ENCODE measurements around the gene UBXN7.

GRCh38 chr3:196418601-196419000 is 13.6 kb downstream of the UBXN7 start:
- no peak for TF ChIP-seq EZH2 (IDR thresholded peaks at IDR 0.05; ENCODE audit: insufficient read depth, poor library complexity, severe bottlenecking)
- TF ChIP-seq EZH2phosphoT487 (IDR thresholded peaks at IDR 0.05; ENCODE audit: insufficient read depth, low read depth): no peak

All from GM23248 (cell line).